Natural killer cell (primary cell): ENCODE data around the gene SORL1. TPM values are rescaled to one million over a fixed set of nuclear protein-coding genes. Genes with fewer than 3 reads are reported as not detected.

Source experiments
- ATAC-seq, 3 donors: fragments of 150-1000 bp in 2 of 3; fragments of 200-7000 bp in 1 of 3; cut with Tn5 transposase; 1 replicate in 1 of 3; 2 replicates in 2 of 3; pipeline ENCODE4 v1.10.0; 2021; ENCODE audit warnings: mild to moderate bottlenecking in 2 of 3, moderate library complexity in 2 of 3
- DNase-seq, 2 donors: peaks; one replicate each; pipeline versions ENCODE4 v3.0.0 to v3.0.0-alpha.2; 2013 to 2021; ENCODE audit warnings: mixed read lengths in 1 of 2
- H3K27ac ChIP-seq: one replicate; pipeline ENCODE4 v1.5.1; 2013; ENCODE audit warnings: mild to moderate bottlenecking, low read length
- H3K27me3 ChIP-seq: one replicate; pipeline ENCODE4 v1.6.1; 2013; ENCODE audit warnings: low read length; ENCODE audit not compliant: control insufficient read depth, insufficient read depth
- H3K36me3 ChIP-seq: one replicate; pipeline ENCODE4 v1.6.1; 2013; ENCODE audit warnings: low read length; ENCODE audit not compliant: control insufficient read depth, insufficient read depth
- H3K4me1 ChIP-seq: one replicate; pipeline ENCODE4 v1.6.1; 2013; ENCODE audit warnings: low read length; ENCODE audit not compliant: control insufficient read depth, insufficient read depth
- H3K4me3 ChIP-seq: one replicate; pipeline ENCODE4 v1.5.1; 2013; ENCODE audit warnings: low read length
- H3K9me3 ChIP-seq: one replicate; pipeline ENCODE4 v1.6.1; 2013; ENCODE audit warnings: low read length; ENCODE audit not compliant: control insufficient read depth, insufficient read depth
- H3K27ac Mint-ChIP-seq, 2 donors: one replicate each; pipeline ENCODE4 v1.8.0; 2022; ENCODE audit warnings: mild to moderate bottlenecking in 2 of 2, mixed read lengths in 2 of 2, moderate library complexity in 1 of 2
- H3K27me3 Mint-ChIP-seq, 2 donors: one replicate each; pipeline ENCODE4 v1.8.0; 2022; ENCODE audit warnings: low read depth in 2 of 2, mixed read lengths in 2 of 2
- H3K36me3 Mint-ChIP-seq: one replicate; pipeline ENCODE4 v1.8.0; 2022; ENCODE audit warnings: mixed read lengths
- H3K4me1 Mint-ChIP-seq, 2 donors: one replicate each; pipeline ENCODE4 v1.8.0; 2022; ENCODE audit warnings: mixed read lengths in 2 of 2
- H3K4me3 Mint-ChIP-seq: one replicate; pipeline ENCODE4 v1.8.0; 2022; ENCODE audit warnings: mild to moderate bottlenecking, moderate library complexity, mixed read lengths
- H3K9me3 Mint-ChIP-seq, 2 donors: one replicate each; pipeline ENCODE4 v1.8.0; 2022; ENCODE audit warnings: mixed read lengths in 2 of 2
- WGBS: methylation state at CpG from one replicate; pipeline ENCODE4 v1.1.7; 2013; ENCODE audit warnings: missing lambda C conversion rate; ENCODE audit not compliant: insufficient coverage; 5-methylcytosine and 5-hydroxymethylcytosine counted together
- intact Hi-C: fragments of 100-400 bp; cut with micrococcal nuclease; formaldehyde crosslinking; loops from one replicate; pipeline ENCODE4 v1.14.2; 2022
- total RNA-seq, 4 donors: library from RNA; stranded (reverse); fragments of 120-200 nt in 1 of 4; gene quantifications; one replicate each; pipeline versions ENCODE4 v1.2.3 to v1.2.4, GENCODE V29; 2013 to 2022
- TF ChIP-seq, protein P1 (sequence below): fragments of 200-600 bp; IDR thresholded peaks from one replicate; pipeline ENCODE4 v1.8.0; 2022; ENCODE audit warnings: antibody characterized with exemption

Gene SORL1, protein sequence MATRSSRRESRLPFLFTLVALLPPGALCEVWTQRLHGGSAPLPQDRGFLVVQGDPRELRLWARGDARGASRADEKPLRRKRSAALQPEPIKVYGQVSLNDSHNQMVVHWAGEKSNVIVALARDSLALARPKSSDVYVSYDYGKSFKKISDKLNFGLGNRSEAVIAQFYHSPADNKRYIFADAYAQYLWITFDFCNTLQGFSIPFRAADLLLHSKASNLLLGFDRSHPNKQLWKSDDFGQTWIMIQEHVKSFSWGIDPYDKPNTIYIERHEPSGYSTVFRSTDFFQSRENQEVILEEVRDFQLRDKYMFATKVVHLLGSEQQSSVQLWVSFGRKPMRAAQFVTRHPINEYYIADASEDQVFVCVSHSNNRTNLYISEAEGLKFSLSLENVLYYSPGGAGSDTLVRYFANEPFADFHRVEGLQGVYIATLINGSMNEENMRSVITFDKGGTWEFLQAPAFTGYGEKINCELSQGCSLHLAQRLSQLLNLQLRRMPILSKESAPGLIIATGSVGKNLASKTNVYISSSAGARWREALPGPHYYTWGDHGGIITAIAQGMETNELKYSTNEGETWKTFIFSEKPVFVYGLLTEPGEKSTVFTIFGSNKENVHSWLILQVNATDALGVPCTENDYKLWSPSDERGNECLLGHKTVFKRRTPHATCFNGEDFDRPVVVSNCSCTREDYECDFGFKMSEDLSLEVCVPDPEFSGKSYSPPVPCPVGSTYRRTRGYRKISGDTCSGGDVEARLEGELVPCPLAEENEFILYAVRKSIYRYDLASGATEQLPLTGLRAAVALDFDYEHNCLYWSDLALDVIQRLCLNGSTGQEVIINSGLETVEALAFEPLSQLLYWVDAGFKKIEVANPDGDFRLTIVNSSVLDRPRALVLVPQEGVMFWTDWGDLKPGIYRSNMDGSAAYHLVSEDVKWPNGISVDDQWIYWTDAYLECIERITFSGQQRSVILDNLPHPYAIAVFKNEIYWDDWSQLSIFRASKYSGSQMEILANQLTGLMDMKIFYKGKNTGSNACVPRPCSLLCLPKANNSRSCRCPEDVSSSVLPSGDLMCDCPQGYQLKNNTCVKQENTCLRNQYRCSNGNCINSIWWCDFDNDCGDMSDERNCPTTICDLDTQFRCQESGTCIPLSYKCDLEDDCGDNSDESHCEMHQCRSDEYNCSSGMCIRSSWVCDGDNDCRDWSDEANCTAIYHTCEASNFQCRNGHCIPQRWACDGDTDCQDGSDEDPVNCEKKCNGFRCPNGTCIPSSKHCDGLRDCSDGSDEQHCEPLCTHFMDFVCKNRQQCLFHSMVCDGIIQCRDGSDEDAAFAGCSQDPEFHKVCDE (N-terminal part only)
- 100 to 1,000 TPM; 386 to 519 (median 456) TPM for total RNA-seq
- total RNA-seq (2013): 284 TPM

DNA sequence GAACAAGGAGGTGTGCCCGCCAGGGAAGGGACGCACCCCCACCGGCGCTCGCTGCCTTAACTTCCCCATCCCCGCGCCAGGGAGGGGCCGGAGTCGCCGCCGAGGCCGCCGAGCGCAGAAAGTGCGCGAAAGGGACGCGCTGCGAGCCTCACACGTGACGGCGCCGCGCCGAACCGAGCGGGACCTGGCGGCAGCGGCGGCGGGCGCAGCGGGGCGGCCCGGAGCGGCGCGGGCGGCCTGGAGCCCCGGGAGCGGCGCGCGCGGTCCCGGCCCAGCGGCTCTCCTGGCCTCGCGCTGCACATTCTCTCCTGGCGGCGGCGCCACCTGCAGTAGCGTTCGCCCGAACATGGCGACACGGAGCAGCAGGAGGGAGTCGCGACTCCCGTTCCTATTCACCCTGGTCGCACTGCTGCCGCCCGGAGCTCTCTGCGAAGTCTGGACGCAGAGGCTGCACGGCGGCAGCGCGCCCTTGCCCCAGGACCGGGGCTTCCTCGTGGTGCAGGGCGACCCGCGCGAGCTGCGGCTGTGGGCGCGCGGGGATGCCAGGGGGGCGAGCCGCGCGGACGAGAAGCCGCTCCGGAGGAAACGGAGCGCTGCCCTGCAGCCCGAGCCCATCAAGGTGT lies at the start of gene SORL1:
Gene SORL1, plus strand, starts transcription at position 329 of the 623 bp plus-strand sequence. Its CDS starts 18 bp downstream, at position 347.
- H3K27me3 Mint-ChIP-seq: no peaks in the 10 kb centered on the region
- H3K9me3 Mint-ChIP-seq: no peaks in the 10 kb centered on the region
- Histone ChIP-seq H3K36me3 (no peaks in the 10 kb centered on the region), H3K27ac (peak within 1 kb of the TSS; percentile 82), H3K4me1 (peaks cover 80% of the 10 kb centered on the region), H3K27me3 (no peaks in the 10 kb centered on the region), H3K4me3 (peak within 1 kb of the TSS; percentile 89), H3K9me3 (no peaks in the 10 kb centered on the region)
- ATAC-seq (peak; percentile 57 to 75 (median 70)), DNase-seq (peak; percentile 72 to 87)
- TF ChIP-seq, protein P1, sequence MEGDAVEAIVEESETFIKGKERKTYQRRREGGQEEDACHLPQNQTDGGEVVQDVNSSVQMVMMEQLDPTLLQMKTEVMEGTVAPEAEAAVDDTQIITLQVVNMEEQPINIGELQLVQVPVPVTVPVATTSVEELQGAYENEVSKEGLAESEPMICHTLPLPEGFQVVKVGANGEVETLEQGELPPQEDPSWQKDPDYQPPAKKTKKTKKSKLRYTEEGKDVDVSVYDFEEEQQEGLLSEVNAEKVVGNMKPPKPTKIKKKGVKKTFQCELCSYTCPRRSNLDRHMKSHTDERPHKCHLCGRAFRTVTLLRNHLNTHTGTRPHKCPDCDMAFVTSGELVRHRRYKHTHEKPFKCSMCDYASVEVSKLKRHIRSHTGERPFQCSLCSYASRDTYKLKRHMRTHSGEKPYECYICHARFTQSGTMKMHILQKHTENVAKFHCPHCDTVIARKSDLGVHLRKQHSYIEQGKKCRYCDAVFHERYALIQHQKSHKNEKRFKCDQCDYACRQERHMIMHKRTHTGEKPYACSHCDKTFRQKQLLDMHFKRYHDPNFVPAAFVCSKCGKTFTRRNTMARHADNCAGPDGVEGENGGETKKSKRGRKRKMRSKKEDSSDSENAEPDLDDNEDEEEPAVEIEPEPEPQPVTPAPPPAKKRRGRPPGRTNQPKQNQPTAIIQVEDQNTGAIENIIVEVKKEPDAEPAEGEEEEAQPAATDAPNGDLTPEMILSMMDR: peak; percentile 42
- H3K4me3 Mint-ChIP-seq: peak within 1 kb of the TSS; percentile 99
- peak within 1 kb of the TSS; percentile 98 to 99 for H3K27ac Mint-ChIP-seq
- WGBS: under 1% methylated on average over 89 of the region's 89 CpGs
- H3K4me1 Mint-ChIP-seq: peaks cover 89% of the 10 kb centered on the region in 2 donors
- H3K36me3 Mint-ChIP-seq: peaks cover 6% of the 10 kb centered on the region
- intact Hi-C loops: loop anchor here (1.0 to 2.0 kb wide), 5 partner anchors 17 to 159 kb away; partner anchors contain the start of gene SC5D

DNA sequence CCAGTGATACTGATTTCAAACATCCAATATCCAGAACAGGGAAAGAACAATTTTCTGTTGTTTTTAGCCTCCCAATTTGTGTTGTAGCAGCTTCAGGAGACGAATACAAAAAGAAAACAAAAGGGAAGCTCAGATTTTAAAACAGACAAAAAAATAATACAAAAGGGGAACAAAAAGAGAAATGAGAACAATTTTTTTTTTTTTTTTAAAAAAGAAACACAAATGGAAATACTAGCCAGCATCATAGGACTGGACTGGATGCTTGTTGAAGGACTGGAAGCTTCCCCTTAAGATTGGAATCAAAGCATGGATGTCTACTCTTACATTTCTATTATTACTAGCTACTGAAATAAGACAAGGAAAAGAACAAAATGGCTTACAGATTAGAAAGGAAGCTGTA lies 46.5 kb upstream of the SORL1 start:
- H3K27me3 ChIP-seq: no peaks in the 10 kb centered on the region
- no peak overlapping the region for H3K4me3 Mint-ChIP-seq
- peaks cover 0 to 3% of the 10 kb centered on the region in 2 donors for H3K27me3 Mint-ChIP-seq
- TF ChIP-seq, protein P1: no peak
- intact Hi-C loops: no loop called here
- no peaks in the 10 kb centered on the region for H3K9me3 ChIP-seq
- H3K36me3 Mint-ChIP-seq: peaks cover 6% of the 10 kb centered on the region
- H3K36me3 ChIP-seq: no peaks in the 10 kb centered on the region
- H3K27ac ChIP-seq: no peak overlapping the region
- no peak overlapping the region for H3K4me3 ChIP-seq
- no peaks in the 10 kb centered on the region for H3K9me3 Mint-ChIP-seq
- DNase-seq: no peak
- no peaks in the 10 kb centered on the region for H3K4me1 Mint-ChIP-seq
- ATAC-seq: no peak
- no peaks in the 10 kb centered on the region for H3K4me1 ChIP-seq
- H3K27ac Mint-ChIP-seq: no peak overlapping the region
- WGBS: no CpG with 5 or more reads among the region's 1 CpG

DNA sequence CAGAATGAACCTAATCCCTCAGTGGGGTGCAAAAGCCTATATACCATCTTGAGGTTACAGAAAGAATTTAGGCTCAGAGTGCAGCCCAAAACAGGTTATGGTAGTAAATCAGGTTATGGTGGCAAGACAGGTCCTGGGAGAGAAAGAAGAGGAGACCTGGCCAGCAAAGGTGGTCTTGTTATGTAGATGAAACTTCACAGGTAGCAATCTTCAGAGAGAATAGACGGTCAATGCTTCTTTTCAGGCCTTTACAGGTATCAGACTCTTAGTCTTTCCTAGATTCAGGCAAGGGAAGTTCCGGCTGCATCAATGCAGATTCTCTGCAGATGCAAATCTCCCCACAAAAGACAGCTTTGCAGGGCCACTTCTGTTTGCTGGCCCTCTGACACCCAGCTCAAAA lies 45.8 kb upstream of the SORL1 start:
- Mint-ChIP-seq H3K27me3 (peaks cover 0 to 3% of the 10 kb centered on the region in 2 donors), H3K27ac (no peak overlapping the region), H3K36me3 (peaks cover 6% of the 10 kb centered on the region), H3K4me3 (no peak overlapping the region), H3K4me1 (no peaks in the 10 kb centered on the region), H3K9me3 (no peaks in the 10 kb centered on the region)
- no peak for DNase-seq
- no peaks in the 10 kb centered on the region for H3K27me3 ChIP-seq
- TF ChIP-seq, protein P1: no peak
- H3K4me1 ChIP-seq: no peaks in the 10 kb centered on the region
- H3K4me3 ChIP-seq: no peak overlapping the region
- no peaks in the 10 kb centered on the region for H3K36me3 ChIP-seq
- intact Hi-C loops: no loop called here
- no peaks in the 10 kb centered on the region for H3K9me3 ChIP-seq
- H3K27ac ChIP-seq: no peak overlapping the region
- ATAC-seq: no peak
- WGBS: 90% methylated on average over 2 of the region's 2 CpGs
